HG02943 (cell line): ENCODE results near the gene PGF.
"Not testable (repeated sequence)": the region's sequence is repeated elsewhere in the genome, so short reads cannot be mapped to it uniquely, and the experiment has no call there.

Source experiments
- ATAC-seq: cut with Tn5 transposase; IDR thresholded peaks from one replicate; pipeline ENCODE4 v1.9.1; 2021; ENCODE audit warnings: mild to moderate bottlenecking, low read depth, moderate library complexity; ENCODE audit not compliant: unreplicated experiment

Gene PGF

DNA sequence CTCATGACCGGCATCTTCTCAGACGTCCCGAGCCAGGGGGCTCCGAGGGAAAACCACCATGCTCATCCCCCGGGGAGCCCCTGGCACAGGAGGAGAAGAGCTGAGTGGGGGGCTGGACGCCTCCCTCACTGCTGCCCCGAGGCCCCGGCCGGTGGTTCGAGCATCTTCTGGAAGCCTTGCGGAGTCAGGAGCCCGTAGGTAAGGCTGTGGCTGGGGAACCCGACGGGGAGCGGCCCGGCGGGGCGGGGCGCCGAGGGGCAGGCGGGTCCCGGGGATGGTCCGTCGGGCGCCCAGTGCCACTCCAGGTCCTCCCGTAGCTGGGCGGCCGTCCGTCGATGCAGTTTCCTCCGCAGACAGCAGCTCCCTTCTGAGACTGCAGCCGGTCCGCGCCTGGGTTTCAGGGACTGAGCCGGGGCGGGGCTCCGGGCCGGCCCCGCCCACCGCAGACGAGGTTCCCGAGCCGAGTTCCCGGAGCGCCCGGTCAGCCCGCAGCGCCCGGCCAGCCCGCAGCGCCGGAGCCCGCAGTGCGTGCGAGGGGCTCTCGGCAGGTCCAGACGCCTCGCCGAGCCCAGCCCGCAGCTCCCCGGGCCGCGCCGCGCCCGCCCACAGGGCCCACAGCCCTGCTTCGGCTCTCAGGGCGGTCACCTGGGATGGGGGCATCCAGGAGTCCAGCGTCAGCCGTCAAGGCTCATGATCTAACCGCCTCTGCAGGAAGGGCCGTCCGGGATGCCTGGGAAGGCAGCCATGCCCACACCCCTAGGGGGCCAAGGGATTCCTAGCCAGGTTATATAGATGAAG is at the start of gene PGF:
Gene PGF (minus strand): TSS at position 369 of the 798 bp plus-strand sequence. CDS start 355 bp downstream, at position 14.
- no peak for ATAC-seq

GRCh38 chr14:75003250-75004027 is 48.0 kb upstream of the PGF start:
- no peak for ATAC-seq

DNA sequence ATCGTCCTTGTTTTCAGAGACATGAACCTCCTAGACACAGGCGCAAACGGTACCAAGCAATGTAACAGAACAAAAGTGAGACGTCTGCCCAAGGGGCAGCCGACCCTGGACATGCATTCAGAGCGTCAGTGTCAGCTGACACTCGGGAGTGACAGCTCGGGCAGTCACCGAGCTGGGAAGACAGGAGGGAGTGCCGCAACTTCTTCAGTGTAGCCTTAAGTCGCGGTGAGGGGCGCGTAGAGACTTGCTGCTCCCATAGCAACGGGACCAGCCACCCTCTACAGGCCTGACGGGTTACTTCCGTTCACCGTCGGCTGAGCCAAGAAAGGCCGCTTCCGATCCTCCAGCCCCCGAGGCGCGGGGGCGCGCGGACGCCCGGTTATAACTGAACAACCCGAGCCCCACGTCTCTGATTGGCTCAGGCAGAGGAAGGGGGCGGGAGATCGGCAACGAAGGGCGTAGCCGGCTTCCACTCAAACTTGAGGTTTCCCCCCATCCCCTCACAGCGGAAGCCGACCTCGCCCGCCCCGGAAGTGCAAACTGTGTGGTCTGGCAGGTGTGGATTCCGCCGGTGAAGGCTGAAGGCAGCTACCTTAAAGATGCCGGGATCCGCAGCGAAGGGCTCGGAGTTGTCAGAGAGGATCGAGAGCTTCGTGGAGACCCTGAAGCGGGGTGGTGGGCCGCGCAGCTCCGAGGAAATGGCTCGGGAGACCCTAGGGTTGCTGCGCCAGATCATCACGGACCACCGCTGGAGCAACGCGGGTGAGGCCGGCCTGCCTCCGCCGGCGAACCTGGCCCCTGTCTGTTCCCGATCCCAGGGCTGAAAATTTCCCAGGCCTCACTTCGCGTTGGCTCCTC is 47.2 kb upstream of the PGF start, which contains the start of gene EIF2B2:
Gene EIF2B2 (plus strand): TSS at position 530 of the 858 bp plus-strand sequence. CDS start 70 bp downstream, at position 600.
- ATAC-seq: peak; percentile 96

- no peak for ATAC-seq
These were observed 46.5 kb upstream of the PGF start for GRCh38 chr14:75001899-75002298.

DNA sequence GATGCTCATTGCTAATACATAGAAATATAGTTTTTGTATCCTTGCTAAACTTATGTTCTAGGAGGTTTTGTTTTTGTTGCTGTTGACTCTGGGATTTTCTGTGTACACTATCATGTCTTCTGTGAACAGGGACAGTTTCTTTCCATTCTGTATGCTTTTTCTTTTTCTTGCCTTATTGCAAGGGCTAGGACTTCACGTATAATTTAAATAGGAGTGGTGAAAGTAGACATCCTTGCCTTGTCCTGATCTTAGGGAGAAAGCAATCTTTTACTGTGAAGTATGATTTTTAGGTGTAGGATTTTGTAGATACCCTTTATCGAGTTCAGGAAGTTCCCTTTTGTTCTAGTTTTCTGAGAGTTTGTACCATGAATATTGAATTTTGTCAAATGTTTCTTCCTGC is 45.9 kb upstream of the PGF start:
- ATAC-seq: no peak

DNA sequence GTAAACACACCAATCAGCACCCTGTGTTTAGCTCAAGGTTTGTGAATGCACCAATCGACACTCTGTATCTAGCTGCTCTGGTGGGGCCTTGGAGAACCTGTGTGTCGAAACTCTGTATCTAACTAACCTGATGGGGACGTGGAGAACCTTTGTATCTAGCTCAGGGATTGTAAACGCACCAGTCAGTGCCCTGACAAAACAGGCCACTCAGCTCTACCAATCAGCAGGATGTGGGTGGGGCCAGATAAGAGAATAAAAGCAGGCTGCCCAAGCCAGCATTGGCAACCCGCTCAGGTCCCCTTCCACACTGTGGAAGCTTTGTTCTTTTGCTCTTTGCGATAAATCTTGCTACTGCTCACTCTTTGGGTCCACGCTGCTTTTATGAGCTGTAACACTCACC is 40.4 kb upstream of the PGF start:
- not testable (repeated sequence) for ATAC-seq

GRCh38 chr14:74994182-74994581 is 38.8 kb upstream of the PGF start:
- not testable (repeated sequence) for ATAC-seq

DNA sequence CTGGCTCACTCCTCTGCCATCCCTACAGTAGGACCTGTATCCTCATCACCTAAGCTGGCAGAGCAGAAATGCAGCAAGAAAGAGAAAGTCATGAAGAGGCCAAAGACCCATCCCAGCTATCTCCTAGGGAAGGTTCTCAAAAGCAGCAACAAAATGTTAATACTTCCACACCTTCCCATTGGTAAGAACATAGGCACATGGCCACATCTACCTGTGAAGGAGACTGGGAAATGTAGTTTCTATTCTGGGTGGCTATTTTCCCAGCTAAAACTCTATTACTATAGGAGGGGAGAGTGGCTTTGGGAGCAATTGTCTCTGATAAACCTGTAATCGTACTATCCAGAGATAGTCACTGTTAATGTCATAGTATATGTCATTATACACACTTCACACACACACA is 33.6 kb upstream of the PGF start:
- ATAC-seq: no peak

DNA sequence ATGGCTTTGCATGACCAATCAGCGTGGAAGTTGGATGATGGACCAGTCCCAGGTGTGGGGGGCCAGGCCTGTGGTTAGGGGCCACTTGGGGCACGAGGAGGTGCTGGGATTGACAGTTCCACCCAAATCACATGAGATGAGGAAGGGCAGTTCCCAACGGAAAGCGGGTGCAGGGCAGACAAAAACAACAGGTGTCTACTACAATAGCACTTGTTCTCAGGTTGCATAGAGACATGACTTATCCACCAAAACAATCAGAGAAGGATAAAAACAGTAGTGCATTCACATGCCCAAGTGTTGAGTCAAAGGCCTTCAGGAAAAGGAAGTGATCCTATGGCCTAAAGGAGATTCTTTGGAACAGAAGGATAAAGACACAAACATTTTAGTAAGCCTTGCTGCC is 32.7 kb upstream of the PGF start:
- ATAC-seq: no peak

DNA sequence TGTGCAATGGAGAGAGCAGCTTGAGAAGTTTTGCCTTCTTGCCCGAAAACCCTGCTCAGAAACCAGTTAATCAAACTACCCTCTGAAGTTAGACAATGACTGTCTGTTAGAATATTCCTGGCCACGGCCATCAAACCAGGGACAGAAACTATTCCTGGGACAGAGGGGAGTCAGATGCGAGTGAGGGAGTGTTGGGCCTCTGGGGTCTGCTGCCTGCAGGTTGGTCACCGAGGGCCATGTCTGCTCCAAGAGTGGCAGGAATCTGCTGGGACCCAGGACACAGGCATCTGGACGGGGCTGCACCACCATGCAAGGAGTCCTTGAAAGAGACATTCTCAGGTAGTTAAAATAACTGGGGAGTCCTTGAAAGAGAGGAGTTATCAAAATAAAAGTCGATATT is 30.4 kb upstream of the PGF start:
- ATAC-seq: no peak

DNA sequence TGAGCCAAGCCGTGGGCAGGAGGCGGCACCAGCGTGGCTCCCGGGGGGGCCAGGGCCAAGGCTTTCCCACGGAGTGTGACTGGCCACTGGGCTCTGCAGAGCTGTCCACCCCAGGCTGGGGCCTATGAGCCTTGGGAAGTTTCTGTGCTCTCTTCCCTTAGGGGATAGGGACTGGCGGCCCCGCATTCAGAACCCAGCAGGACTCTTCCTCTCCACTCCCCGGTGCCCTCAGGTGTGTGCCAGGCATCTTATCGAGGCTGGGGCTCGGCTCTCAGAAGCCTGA is 29.6 kb upstream of the PGF start:
- no peak for ATAC-seq

DNA sequence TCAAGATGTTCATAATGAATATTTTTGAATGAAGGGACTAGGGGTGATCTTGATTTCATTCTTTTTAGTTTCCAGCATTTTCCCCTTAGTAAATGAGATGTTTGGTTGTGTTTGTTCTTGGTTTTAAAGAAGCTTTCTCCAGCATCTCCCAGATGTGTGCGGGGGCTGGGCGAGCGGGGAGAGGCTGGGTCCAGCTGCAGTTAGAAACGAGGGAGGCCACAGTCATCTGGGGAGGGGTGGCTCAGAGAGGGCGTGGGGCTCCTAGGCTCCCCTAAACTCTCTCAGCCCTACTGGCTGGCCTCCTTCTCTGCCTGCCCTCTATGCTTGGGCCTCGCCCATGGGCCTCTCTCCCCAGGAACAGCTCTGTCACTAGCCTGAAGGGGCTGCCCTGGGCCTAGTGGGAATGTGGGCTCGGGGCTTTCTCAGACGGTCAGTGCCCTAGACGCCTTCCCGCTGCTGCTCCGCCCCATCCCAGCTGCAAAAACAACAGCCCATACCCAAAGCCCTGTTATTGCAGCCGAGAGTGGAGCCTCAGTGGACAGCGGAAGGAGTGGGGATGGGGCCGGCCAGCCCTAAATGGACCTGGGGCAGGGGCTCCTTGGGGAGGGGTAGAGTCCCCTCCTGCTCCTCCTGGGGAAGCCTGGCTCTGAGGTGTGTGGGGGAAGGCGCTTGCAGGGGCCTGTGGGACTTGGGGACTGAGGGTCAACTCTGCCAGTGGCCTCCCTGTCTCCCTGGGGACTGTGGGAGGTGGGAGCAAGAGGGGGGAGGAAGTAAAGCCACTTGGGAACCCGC is 29.0 kb upstream of the PGF start:
- no peak for ATAC-seq

DNA sequence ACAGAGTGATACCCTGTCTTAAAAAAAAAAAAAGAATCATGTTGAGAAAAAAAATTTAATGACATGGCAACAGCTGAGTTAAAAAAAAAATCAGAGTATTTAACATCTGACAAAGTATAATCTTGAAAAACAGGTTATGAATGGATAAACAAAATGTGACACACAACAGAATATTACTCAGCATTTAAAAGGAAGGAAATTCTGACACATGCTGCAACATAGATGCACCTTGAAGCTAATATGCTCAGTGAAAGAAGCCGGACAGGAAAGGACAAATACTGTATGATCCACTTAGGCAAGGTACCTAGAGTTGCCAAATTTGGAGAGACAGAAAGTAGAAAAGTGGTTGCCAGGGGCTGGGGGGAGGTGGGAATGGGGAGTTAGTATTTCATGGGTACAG is 27.9 kb upstream of the PGF start:
- ATAC-seq: no peak

- no peak for ATAC-seq
These were observed 27.3 kb upstream of the PGF start for GRCh38 chr14:74982661-74983060.

- no peak for ATAC-seq
These were observed 26.4 kb upstream of the PGF start for GRCh38 chr14:74981833-74982232.

DNA sequence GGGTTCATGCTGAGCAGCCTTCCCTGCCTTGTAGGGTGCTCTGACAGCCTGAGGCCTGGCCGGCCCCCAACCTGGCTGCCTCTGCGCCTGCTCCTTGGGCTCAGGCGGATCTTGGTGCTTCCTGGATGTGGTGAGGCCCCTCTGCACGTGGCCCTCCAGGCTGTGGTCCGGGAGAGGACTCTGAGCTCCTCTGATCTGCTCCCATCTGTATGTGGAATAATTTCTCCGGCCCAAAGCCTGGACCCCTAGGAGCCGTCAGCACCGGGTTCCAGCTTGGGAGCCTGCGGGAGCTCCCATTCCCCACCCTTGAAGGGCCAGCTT is 26.0 kb upstream of the PGF start:
- no peak for ATAC-seq

DNA sequence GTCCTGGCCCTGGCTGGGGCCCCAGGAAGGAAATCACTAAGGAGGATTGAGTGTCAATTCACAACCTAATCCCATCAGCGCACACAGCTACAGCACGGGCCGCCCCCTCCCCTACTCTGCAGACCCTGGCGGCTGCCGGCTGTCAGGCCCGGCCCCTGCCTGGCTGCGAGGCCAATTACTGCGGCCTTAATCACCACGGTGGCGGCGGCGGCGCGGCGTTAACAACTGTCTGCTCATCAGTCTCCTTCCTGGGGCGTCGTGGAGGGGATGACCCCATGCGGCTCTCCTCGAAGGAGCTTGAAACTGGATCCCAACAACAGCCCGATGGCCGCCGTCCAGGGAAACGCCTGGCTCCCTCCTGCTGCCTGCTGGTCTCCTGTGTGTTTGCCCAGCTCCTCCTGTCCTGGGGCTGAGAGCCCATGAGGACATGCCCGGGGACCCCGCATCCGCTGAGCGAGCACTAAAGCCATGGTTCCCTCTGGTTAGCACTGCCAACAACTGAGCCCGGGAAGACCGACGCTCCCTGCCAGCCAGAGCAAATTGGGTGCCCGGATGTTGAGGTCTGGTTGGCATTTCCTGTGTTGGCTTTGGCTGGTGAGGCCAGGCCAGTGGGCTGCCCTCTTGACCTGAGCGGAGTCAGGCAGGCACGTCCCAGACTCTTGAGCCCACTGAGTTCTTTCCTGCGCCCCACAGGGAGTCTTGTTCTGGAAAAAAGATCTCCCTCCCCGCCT is 25.5 kb upstream of the PGF start:
- no peak for ATAC-seq

- no peak for ATAC-seq
These were observed 25.0 kb upstream of the PGF start for GRCh38 chr14:74980398-74980730.

DNA sequence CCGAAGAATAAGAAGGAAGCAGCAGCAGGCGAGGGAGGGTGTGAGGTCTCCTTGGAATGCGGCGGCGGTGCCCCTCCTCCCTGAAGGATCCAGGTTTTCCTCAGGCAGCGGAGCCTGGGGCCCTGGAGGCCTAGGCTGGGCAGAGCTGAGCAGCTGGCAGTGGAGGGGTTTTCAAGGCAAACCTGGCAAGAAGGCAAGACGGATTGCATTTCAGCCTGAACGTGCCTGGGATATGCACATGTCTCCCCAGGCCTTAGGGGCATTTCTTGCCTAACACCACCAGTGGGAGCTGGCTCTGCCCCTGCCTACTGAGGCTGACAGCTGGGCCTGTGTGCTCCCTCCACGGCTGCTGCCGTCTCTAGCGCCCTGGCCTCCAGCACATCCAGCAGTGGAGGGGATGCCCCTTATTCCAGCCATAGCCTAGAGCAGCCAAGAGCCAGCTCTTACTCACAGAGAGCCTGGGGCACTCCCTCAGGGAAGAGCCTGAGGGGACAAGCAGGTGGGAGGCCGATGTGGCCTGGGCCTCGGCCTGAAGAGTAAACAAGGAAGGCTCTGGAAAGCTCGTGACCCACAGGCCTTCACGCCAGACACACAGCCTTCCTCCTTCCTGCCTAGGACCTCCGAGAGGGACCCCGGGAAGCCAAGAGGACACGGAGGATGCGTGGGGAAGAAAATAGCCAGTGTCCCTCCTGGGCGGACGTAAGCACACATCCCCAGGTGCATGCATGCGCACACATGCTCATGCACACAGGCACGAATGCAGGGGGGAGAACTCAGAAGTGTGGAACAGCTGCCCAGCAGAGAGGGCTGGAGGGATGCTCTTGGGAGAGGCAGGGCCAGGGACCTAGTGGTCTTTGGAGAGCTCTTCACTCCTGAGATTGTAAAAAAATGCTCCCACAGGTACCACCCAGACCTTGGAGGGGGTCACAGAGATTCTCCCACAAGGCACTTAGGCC is 24.3 kb upstream of the PGF start:
- ATAC-seq: no peak
